DOHH2 (cell line): ENCODE results near the gene MAP3K15.

Experiments
- CTCF ChIP-seq: fragments of 200-600 bp; sonication (generic); IDR thresholded peaks from one replicate; pipeline ENCODE4 v1.5.1; 2014; ENCODE audit warnings: antibody characterized with exemption, mild to moderate bottlenecking, low read depth, low read length; ENCODE audit not compliant: poor library complexity, severe bottlenecking
- EZH2phosphoT487 ChIP-seq: fragments of 200-600 bp; sonication (generic); IDR thresholded peaks from 2 replicates; pipeline ENCODE4 v1.6.1; 2017; ENCODE audit warnings: borderline replicate concordance, mild to moderate bottlenecking, antibody characterized with exemption, low read length, moderate library complexity, mixed read lengths

GRCh38 chrX:19544693-19545305, 29.5 kb upstream of the MAP3K15 start:
- TF ChIP-seq CTCF (peak; percentile 70), EZH2phosphoT487 (no peak)
